Uterus (tissue), 4 donors: ENCODE measurements around the gene STK33. TPM values are rescaled to one million over a fixed set of nuclear protein-coding genes. Genes with fewer than 3 reads are reported as not detected.

Experiments
- DNase-seq, 2 donors: peaks; one replicate each; pipeline ENCODE4 v3.0.0-alpha.2; 2019 to 2020
- H3K27ac ChIP-seq, 2 donors: fragments of 200-600 bp; sonication (generic); 1 replicate in 1 of 2; 2 replicates in 1 of 2; pipeline ENCODE4 v1.5.1; 2016 to 2018
- H3K27me3 ChIP-seq, 2 donors: fragments of 200-600 bp; sonication (generic); one replicate each; pipeline ENCODE4 v1.5.1; 2018 to 2019; ENCODE audit warnings: control low read depth in 1 of 2
- H3K36me3 ChIP-seq, 2 donors: fragments of 200-600 bp; sonication (generic); one replicate each; pipeline ENCODE4 v1.5.1; 2019; ENCODE audit warnings: control low read depth in 1 of 2
- H3K4me1 ChIP-seq, 2 donors: fragments of 200-600 bp; sonication (generic); one replicate each; pipeline ENCODE4 v1.5.1; 2018 to 2019; ENCODE audit warnings: control low read depth in 1 of 2
- H3K4me3 ChIP-seq, 2 donors: fragments of 200-600 bp; sonication (generic); 1 replicate in 1 of 2; 2 replicates in 1 of 2; pipeline ENCODE4 v1.5.1; 2018 to 2019; ENCODE audit warnings: mild to moderate bottlenecking in 1 of 2
- H3K9me3 ChIP-seq, 2 donors: fragments of 200-600 bp; sonication (generic); one replicate each; pipeline ENCODE4 v1.5.1; 2019; ENCODE audit warnings: control low read depth in 1 of 2
- CTCF ChIP-seq, 4 experiments: fragments of 200-600 bp in 2 of 4; fragments of 450-650 bp in 2 of 4; sonication (generic) in 2 of 4; IDR thresholded peaks; one replicate each; pipeline ENCODE4 v1.5.1; 2016 to 2019; ENCODE audit warnings: antibody characterized with exemption in 4 of 4, mild to moderate bottlenecking in 2 of 4, moderate library complexity in 1 of 4
- POLR2A ChIP-seq, 2 donors: fragments of 450-650 bp; IDR thresholded peaks; one replicate each; pipeline ENCODE4 v1.6.1; 2016; ENCODE audit warnings: antibody characterized with exemption in 2 of 2, mild to moderate bottlenecking in 1 of 2, moderate library complexity in 1 of 2
- intact Hi-C: fragments of 100-400 bp; cut with DNase I; formaldehyde crosslinking; loops from one replicate; pipeline ENCODE4 v1.15.1; 2023; ENCODE audit warnings: low total_unique reads
- total RNA-seq, 4 donors: library from RNA; depleted of rRNA in 3 of 4; stranded (reverse); fragments of >200 nt in 3 of 4; gene quantifications; one replicate each; pipeline versions ENCODE4 v1.1.0 to v1.2.4, GENCODE V29; 2014 to 2023
- donor health status: DM: yes; HTN: yes; CAD: no.

Gene STK33
- total RNA-seq, 4 donors from 2014 or later = 12.4 to 30.7 (median 30.2) TPM

GRCh38 chr11:8558436-8558835 is 35.6 kb downstream of the STK33 start:
- Histone ChIP-seq H3K4me1 (no peaks in the 10 kb centered on the region), H3K9me3 (no peaks in the 10 kb centered on the region), H3K36me3 (no peaks in the 10 kb centered on the region), H3K4me3 (no peak overlapping the region), H3K27me3 (no peaks in the 10 kb centered on the region), H3K27ac (no peak overlapping the region)
- no peak for DNase-seq
- TF ChIP-seq POLR2A (IDR thresholded peaks at IDR 0.05) = no peak
- no peak for TF ChIP-seq CTCF (IDR thresholded peaks at IDR 0.05)
- intact Hi-C loops = no loop called here

- intact Hi-C loops = no loop called here
- DNase-seq = no peak
- H3K27me3 ChIP-seq = no peaks in the 10 kb centered on the region
- H3K9me3 ChIP-seq = no peaks in the 10 kb centered on the region
- no peaks in the 10 kb centered on the region for H3K36me3 ChIP-seq
- no peak for TF ChIP-seq POLR2A (IDR thresholded peaks at IDR 0.05)
- H3K27ac ChIP-seq = no peak overlapping the region
- H3K4me3 ChIP-seq = no peak overlapping the region
- no peaks in the 10 kb centered on the region for H3K4me1 ChIP-seq
Measured at GRCh38 chr11:8545698-8546366, 48.2 kb downstream of the STK33 start.

- H3K4me3 ChIP-seq = no peak overlapping the region
- no peak for TF ChIP-seq CTCF (IDR thresholded peaks at IDR 0.05)
- TF ChIP-seq POLR2A (IDR thresholded peaks at IDR 0.05) = no peak
- H3K4me1 ChIP-seq = no peaks in the 10 kb centered on the region
- no peaks in the 10 kb centered on the region for H3K36me3 ChIP-seq
- no peak overlapping the region for H3K27ac ChIP-seq
- no peaks in the 10 kb centered on the region for H3K9me3 ChIP-seq
- no peak for DNase-seq
- intact Hi-C loops = no loop called here
- H3K27me3 ChIP-seq = no peaks in the 10 kb centered on the region
Measured at GRCh38 chr11:8544807-8545206, 49.2 kb downstream of the STK33 start.

GRCh38 chr11:8543278-8543677 is 50.8 kb downstream of the STK33 start:
- Histone ChIP-seq H3K9me3 (no peaks in the 10 kb centered on the region), H3K36me3 (no peaks in the 10 kb centered on the region), H3K4me1 (no peaks in the 10 kb centered on the region), H3K4me3 (no peak overlapping the region), H3K27ac (no peak overlapping the region), H3K27me3 (no peaks in the 10 kb centered on the region)
- TF ChIP-seq CTCF (IDR thresholded peaks at IDR 0.05) (no peak), POLR2A (IDR thresholded peaks at IDR 0.05) (no peak)
- DNase-seq = no peak
- intact Hi-C loops = no loop called here

GRCh38 chr11:8541448-8541847 is 52.6 kb downstream of the STK33 start:
- Histone ChIP-seq H3K36me3 (no peaks in the 10 kb centered on the region), H3K4me1 (no peaks in the 10 kb centered on the region), H3K27ac (no peak overlapping the region), H3K4me3 (no peak overlapping the region), H3K27me3 (no peaks in the 10 kb centered on the region), H3K9me3 (no peaks in the 10 kb centered on the region)
- TF ChIP-seq POLR2A (IDR thresholded peaks at IDR 0.05) = no peak
- no peak for TF ChIP-seq CTCF (IDR thresholded peaks at IDR 0.05)
- DNase-seq = no peak
- intact Hi-C loops = no loop called here

GRCh38 chr11:8533332-8533731 is 60.7 kb downstream of the STK33 start:
- no peak for TF ChIP-seq POLR2A (IDR thresholded peaks at IDR 0.05)
- no peak for TF ChIP-seq CTCF (IDR thresholded peaks at IDR 0.05)
- no peak for DNase-seq
- Histone ChIP-seq H3K27me3 (no peaks in the 10 kb centered on the region), H3K4me1 (no peaks in the 10 kb centered on the region), H3K9me3 (no peaks in the 10 kb centered on the region), H3K36me3 (no peaks in the 10 kb centered on the region), H3K27ac (no peak overlapping the region), H3K4me3 (no peak overlapping the region)
- intact Hi-C loops = no loop called here
